Tongue (tissue), 2 donors: ENCODE data around the gene DENND2D. TPM values are rescaled to one million over a fixed set of nuclear protein-coding genes. Genes with fewer than 3 reads are reported as not detected.

Source experiments
- DNase-seq: peaks from one replicate; pipeline ENCODE4 v3.0.0-alpha.2; 2015
- total RNA-seq: library from RNA; depleted of rRNA; stranded (reverse); fragments of >200 nt; gene quantifications from one replicate; pipeline ENCODE4 v1.2.3, GENCODE V29; 2014

DENND2D gene
- total RNA-seq, 1 donor from 2014 or later: 12.0 TPM

- DNase-seq: no peak
Measured at GRCh38 chr1:111175349-111175748, 25.1 kb downstream of the DENND2D start.

DNA sequence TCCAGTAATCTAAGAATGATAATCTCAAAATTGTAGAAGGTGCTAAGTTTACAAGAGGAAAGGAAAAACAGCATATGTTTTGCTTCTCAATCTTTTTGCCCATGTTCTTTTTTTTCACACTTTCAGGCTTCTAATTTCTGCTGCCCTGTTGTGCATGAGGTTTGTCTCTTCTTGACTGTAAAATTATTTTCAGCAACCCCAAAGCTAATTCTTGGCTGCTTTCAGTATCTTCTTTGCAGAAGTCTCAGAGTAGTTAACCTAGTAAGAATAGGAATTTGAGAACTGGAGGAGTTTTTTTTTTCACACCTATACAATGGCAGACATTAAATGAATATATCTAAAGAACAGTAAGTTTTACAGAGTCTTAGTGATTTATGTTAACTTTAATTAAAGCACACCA lies 26.4 kb downstream of the DENND2D start:
- no peak for DNase-seq

GRCh38 chr1:111172463-111172862 lies 28.0 kb downstream of the DENND2D start:
- no peak for DNase-seq

DNA sequence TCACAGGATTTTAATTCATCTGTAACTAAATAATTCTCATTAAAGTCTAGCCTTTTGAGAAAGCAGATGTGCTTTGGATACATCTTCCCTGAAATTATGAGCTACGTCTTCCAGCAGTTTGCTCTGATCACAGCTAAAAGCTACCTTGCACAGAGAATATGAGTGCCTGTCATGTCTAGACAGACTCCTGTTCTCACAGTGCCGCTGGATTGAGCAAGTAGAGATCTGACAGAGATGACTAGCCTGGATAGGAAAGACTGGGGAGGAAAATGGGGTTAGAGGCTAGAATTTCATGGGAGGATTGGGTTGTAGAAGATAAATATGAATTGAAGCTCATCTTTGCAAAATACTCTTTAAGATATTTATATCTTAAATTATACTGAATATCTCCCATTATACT lies 36.3 kb downstream of the DENND2D start:
- DNase-seq: no peak

DNA sequence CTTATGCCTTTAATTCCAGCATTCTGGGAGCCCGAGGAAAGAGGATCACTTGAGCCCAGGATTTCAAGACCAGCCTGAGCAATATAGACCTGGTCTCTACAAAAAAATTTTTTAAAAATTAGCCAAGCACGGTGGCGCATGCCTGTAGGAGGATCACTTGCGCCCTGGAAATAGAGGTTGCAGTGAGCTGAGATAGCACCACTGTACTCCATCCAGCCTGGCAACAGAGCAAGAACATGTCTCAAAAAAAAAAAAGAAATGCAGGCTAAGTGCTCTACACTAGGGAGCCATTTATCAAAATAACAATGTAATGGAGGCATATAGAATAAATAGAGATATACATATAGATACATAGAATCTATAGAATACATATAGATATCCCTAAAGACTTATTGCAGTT lies 37.1 kb downstream of the DENND2D start:
- DNase-seq: no peak

DNA sequence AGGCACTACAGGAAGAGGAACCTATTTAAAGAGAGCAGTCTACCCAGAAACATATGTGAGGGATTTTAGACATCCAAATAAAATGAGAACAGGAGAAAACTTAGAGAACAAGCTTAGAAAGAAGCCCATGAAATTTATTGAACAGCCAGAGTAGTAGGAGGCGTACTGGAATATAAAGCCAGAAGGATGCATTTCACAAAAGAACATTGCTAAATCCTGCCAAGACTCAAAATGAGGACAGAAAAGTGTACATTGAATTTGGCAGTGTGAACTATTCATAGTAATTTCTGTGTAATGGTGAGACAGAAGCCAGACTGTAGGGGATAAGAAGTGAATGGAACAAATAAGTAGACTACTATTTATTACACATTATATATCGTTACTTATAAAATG lies 38.0 kb downstream of the DENND2D start:
- DNase-seq: no peak

DNA sequence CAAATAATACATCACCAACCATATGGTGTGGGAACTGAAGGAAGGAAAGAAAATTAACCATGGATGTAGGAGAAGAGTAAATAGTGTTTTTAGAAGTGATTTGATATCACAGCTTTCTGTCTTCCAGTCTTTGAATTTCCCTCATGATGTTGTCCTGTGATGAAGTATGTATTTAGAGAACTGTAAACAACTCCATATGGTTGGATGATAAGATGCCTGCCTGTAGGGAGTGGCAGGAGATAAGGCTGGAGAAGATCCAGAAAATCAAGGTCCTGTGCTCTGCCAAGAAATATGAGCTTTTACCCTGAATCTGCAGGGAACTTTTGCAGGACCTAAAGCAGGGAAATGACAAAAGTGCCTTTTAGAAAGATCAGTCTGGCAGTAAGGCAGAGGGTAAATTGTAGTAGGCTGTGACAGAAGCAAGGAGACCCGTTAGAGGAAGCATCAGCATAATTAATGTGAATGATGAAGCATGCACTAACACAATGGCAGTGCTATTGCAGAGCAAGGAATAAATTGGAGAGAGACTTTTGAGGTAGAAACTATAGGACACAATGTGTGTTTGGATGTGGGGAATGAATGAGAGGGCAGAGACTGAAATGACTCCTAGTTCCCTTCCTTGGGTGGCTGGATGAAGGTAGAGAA lies 38.5 kb downstream of the DENND2D start:
- DNase-seq: peak; percentile 2

DNA sequence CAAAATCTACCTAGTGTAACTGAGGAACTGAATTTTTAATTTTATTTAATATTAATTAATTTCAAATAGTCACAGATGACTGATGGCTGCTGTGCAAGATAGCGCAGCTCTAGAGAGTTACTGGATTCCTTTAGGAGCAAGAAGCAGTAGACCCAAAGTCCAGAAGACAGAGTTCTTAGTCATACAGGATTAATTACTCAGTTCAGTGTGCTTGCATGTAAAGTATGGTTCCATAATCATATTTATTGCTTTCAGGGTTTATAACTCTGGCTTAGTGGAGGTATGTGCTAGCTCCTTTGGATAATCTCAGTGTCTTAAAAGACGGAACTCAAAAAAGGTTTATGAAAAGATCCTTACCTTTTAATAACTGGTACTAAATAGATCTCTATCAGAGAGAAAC lies 43.0 kb downstream of the DENND2D start:
- no peak for DNase-seq

DNA sequence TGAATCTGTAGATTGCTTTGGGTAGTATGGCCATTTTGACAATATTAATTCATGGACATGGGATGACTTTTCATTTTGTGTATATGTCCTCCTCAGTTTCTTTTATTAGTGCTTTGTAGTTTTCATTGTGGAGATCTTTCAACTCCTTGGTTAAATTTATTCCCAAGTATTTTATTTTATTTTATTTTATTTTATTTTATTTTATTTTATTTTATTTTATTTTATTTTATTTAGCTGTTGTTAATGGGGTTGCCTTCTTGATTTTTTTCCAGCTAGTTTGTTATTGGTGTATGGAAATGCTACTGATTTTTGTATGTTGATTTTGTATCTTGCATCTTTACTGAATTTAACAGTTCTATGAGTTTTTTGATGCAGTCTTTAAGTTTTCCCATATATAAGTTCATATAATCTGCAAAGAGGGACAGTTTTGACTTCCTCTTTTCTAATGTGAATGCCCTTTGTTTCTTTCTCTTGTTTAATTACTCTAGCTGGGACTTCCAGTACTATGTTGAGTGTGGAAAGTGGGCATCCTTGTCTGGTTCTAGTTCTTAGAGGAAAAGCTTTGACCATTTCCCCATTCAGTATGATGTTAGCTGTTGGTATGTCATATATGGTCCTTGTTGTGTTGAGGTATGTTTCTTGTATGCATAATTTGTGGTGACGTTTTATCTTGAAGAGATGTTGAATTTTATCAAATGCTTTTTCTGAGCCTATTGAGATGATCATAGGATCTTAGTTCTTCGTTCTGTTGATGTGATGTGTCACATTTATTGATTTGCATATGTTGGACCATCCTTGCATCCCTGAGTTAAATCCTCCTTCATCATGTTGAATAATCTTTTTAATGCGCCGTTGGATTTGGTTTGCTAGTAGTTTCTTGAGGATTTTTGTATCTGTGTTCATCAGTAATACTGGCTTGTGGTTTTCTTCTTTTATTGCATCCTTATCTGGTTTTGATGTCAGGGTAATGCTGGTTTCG lies 46.1 kb downstream of the DENND2D start:
- no peak for DNase-seq

- no peak for DNase-seq
Measured at GRCh38 chr1:111151838-111152237, 48.6 kb downstream of the DENND2D start.

- no peak for DNase-seq
Measured at GRCh38 chr1:111148376-111148881, 52.0 kb downstream of the DENND2D start.

DNA sequence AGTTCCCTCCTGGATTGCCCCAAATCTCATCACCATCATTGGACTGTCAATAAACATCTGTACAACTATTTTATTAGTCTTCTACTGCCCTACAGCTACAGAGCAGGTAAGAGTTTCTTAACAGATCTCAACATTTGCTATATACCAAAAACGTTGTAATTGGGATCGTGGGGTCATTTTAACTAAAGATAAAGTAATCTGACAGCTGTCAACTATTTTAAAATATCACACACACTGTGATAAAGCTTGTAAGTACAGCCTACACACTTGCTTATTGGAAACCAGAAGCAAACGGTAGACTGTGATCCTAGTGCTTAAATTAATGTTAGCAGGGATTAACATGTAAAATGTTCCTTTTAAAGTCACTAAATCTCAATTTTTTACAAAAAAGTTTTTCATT lies 52.5 kb downstream of the DENND2D start:
- no peak for DNase-seq

DNA sequence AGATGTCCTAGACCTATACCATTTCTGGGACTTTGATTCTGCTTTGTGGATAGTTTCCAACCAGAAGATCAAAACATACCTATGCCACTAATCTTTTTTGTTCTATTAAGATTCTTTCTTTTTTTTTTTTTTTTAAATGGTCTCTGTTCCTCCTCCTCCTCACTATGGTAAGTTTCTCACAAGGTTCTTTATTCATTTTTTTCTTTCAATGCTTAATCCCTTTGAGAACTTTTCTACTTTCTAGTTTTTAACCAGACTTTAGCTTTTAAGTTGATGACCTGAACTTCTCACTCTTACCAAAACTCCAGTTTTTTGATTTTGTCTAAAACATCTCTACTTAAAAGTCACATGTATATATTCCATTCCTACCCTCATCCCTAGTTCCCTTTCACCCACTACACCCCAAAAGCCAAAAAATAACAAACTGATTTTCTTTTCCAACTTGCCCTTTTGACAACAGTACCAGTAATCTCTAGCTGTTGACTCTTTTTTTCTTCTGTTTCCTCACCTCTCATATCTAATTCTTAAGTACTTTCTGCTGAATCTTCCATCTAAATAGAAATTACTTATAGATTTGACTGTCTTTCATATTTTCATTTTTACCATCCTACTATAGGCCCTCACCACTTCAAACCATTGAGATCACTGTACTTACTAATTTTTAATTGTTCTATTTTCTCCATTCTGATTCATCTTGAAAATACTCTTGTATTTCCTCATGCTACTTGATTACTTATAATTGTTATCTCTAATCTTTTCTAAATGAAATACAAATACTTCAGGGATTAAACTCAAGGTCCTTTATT lies 54.3 kb downstream of the DENND2D start:
- DNase-seq: no peak

DNA sequence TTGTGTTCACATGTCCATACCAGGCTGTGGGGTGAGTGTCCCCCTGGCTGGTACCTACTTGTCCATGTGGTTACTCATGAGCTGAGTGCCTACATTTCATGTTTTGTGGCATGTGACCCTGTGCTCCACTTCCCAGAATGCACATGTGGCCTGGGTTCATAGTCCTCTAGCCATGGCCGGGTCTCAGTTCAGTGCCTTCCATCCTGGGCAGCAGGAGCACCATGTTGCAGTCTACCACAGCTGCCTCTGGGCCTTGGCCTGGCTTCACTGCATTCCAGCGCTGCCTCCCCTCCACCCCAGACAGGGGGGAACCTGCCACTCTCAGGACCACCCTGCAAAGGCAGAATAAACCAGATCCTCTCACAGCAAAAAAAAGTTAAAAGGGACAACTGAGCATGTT lies 54.9 kb downstream of the DENND2D start:
- DNase-seq: no peak

GRCh38 chr1:111142356-111142975 lies 58.0 kb downstream of the DENND2D start:
- DNase-seq: no peak

- no peak for DNase-seq
Measured at GRCh38 chr1:111141245-111142220, 58.9 kb downstream of the DENND2D start.

DNA sequence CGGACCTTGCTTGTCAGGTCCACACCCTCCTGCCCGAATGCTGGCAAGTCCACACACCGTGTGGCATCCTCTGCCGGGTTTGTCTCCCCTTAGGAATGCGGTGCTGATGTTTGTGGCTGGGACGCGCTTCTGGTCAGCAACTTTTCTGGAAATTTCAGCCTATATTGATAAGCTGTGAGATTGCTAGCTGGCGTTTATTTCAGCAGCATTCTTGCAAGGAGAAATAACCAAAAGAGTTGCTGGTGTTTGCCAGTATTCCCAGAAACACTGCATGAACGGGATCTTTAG lies 59.8 kb downstream of the DENND2D start:
- DNase-seq: no peak

DNA sequence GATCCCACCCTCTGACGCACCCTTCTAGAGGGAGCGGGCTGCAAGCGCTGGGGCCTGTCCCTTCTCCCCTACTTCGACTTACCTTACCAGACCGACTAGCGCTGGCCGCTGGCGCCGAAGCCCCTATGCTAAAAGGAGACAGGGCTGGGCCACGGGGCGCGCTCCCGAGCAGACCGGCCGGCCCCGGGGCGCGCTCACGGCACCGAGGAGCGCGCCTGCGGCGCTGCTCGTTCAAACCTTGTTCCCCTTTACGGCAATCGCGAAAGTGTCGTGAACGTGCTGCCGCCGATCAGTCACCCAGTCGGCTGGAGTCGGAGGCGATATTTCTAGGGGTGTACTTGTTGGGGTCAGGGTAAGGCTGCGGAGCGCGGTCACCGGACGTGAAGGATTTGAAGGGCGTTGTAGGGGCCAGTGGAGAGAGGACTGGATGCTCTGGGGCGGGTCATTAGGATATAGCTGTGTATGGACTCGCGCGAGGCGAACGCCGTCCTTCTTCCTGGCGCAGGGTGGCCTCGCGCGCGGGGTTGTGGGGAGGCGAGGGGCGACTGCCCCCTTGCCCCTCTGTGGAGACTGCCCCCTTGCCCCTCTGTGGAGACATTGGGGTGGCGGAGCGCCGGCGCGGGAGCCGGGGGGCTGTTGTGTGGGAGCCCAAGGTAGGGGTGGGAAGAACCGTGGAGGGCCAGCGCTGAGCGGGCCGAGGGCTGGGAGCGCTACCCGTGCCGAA lies 60.3 kb downstream of the DENND2D start, which contains the start of the genes CEPT1 and DRAM2:
TSS of gene CEPT1 (plus strand) at position 268 of the 724 bp plus-strand sequence. CDS start 7,492 bp downstream, outside the sequence.
TSS of gene DRAM2 (minus strand) at position 138 of the 724 bp plus-strand sequence. CDS start 8,539 bp downstream, outside the sequence.
- peak; percentile 98 for DNase-seq

GRCh38 chr1:111139324-111139955 lies 61.0 kb downstream of the DENND2D start:
- peak; percentile 77 for DNase-seq
